Trophoblast cell (in vitro differentiated cells and primary cell): ENCODE measurements around the gene KIF5A.

ENCODE experiments used
- DNase-seq, 2 donors: peaks; one replicate each; pipeline ENCODE4 v3.0.0-alpha.2; 2016
- H2AFZ ChIP-seq: 2 replicates; pipeline ENCODE4 v1.6.1; 2013; ENCODE audit warnings: low read length, moderate library complexity, mild to moderate bottlenecking; ENCODE audit not compliant: insufficient read depth, poor library complexity
- H2AK5ac ChIP-seq: 2 replicates; pipeline ENCODE4 v1.6.1; 2013; ENCODE audit warnings: mild to moderate bottlenecking, low read length
- H2BK120ac ChIP-seq: 2 replicates; pipeline ENCODE4 v1.6.1; 2013; ENCODE audit warnings: low read length, mild to moderate bottlenecking, moderate library complexity; ENCODE audit not compliant: insufficient read depth, poor library complexity
- H2BK12ac ChIP-seq: 2 replicates; pipeline ENCODE4 v1.6.1; 2013; ENCODE audit warnings: mild to moderate bottlenecking, low read length, moderate library complexity
- H2BK5ac ChIP-seq: 2 replicates; pipeline ENCODE4 v1.6.1; 2013; ENCODE audit warnings: low read length, low read depth, moderate library complexity, mild to moderate bottlenecking; ENCODE audit not compliant: poor library complexity
- H3K14ac ChIP-seq: 2 replicates; pipeline ENCODE4 v1.6.1; 2013; ENCODE audit warnings: mild to moderate bottlenecking, low read length
- H3K18ac ChIP-seq: 2 replicates; pipeline ENCODE4 v1.6.1; 2013; ENCODE audit warnings: mild to moderate bottlenecking, low read length
- H3K23ac ChIP-seq: 2 replicates; pipeline ENCODE4 v1.6.1; 2013; ENCODE audit warnings: low read length
- H3K27ac ChIP-seq: 2 replicates; pipeline ENCODE4 v1.5.1; 2013; ENCODE audit warnings: low read depth, mild to moderate bottlenecking, inconsistent platforms, low read length, moderate library complexity
- H3K27me3 ChIP-seq: 2 replicates; pipeline ENCODE4 v1.6.1; 2013; ENCODE audit warnings: inconsistent platforms, mild to moderate bottlenecking, low read length, moderate library complexity; ENCODE audit not compliant: insufficient read depth
- H3K36me3 ChIP-seq, 2 experiments: 1 replicate in 1 of 2; 2 replicates in 1 of 2; pipeline ENCODE4 v1.6.1; 2013; ENCODE audit warnings: low read length in 2 of 2, mild to moderate bottlenecking in 2 of 2, moderate library complexity in 1 of 2; ENCODE audit not compliant: insufficient read depth in 2 of 2, control insufficient read depth in 1 of 2
- H3K4ac ChIP-seq: 2 replicates; pipeline ENCODE4 v1.6.1; 2013; ENCODE audit warnings: low read depth, mild to moderate bottlenecking, low read length, moderate library complexity
- H3K4me1 ChIP-seq, 2 experiments: 1 replicate in 1 of 2; 2 replicates in 1 of 2; pipeline ENCODE4 v1.6.1; 2013; ENCODE audit warnings: low read length in 2 of 2, mild to moderate bottlenecking in 2 of 2, moderate library complexity in 1 of 2; ENCODE audit not compliant: insufficient read depth in 2 of 2, control insufficient read depth in 1 of 2
- H3K4me2 ChIP-seq: 2 replicates; pipeline ENCODE4 v1.6.1; 2013; ENCODE audit warnings: inconsistent platforms, mild to moderate bottlenecking, low read length, moderate library complexity
- H3K4me3 ChIP-seq: 2 replicates; pipeline ENCODE4 v1.5.1; 2013; ENCODE audit warnings: mild to moderate bottlenecking, low read depth, low read length, inconsistent platforms
- H3K79me1 ChIP-seq: one replicate; pipeline ENCODE4 v1.6.1; 2013; ENCODE audit warnings: low read length
- H3K79me2 ChIP-seq: 2 replicates; pipeline ENCODE4 v1.6.1; 2013; ENCODE audit warnings: low read length, mild to moderate bottlenecking; ENCODE audit not compliant: control insufficient read depth, insufficient read depth, poor library complexity
- H3K9ac ChIP-seq: 2 replicates; pipeline ENCODE4 v1.6.1; 2013; ENCODE audit warnings: mild to moderate bottlenecking, low read length
- H3K9me3 ChIP-seq: 2 replicates; pipeline ENCODE4 v1.6.1; 2013; ENCODE audit warnings: low read depth, mild to moderate bottlenecking, control low read depth, inconsistent platforms, low read length; ENCODE audit not compliant: insufficient read depth
- H4K12ac ChIP-seq: 2 replicates; pipeline ENCODE4 v1.6.1; 2013; ENCODE audit warnings: low read depth, mild to moderate bottlenecking, low read length, moderate library complexity
- H4K8ac ChIP-seq: 2 replicates; pipeline ENCODE4 v1.6.1; 2013; ENCODE audit warnings: low read depth, mild to moderate bottlenecking, low read length, moderate library complexity
- H4K91ac ChIP-seq: one replicate; pipeline ENCODE4 v1.6.1; 2013; ENCODE audit warnings: low read depth, mild to moderate bottlenecking, low read length, moderate library complexity
- WGBS: extraction: QIAGEN DNeasy Blood & Tissue Kit; methylation state at CpG from one replicate; pipeline ENCODE4 v1.1.7; 2013; ENCODE audit warnings: missing lambda C conversion rate; ENCODE audit not compliant: insufficient read length, insufficient coverage; ENCODE audit errors: extremely low coverage; 5-methylcytosine and 5-hydroxymethylcytosine counted together

The KIF5A gene

DNA sequence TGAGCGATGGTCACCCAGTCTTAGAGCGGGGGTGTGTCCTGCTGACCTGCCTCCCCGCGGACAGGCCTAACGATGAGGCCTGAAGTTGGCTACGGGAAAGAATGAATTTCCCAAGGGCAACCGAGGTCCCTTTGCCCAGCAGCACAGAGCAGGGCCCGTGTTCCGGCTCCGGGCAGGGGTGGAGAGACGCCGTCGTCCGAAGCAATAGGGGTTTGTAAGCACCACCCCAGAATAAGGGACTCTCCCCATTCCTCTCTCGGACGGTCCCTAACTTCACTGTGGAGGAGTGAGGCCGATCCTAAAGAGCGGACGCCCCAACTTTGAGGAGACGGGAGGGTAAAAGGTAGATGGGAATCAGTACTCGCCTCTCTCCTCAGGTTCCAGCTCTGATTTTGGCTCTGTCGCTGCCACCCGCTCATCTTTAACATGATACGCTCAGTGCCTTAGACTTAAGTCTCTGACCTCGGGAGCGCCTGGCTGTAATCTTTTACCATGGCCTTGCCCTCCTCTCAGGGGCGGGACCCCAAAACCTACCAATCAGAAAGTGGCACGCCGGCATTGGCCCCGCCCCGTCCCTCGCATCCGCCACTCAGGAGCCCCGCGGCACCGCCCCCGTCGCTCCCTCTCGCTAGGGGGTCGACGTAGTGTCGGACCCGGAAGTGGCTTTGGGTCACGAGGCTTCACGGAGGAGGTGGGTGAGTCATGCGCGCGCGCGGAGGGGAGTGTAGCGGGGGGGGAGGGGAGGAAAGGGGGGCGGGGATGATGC lies 29.6 kb upstream of the KIF5A start, which contains the start of gene DDIT3:
DDIT3 (minus strand) TSS at position 462 of the 766 bp plus-strand sequence. CDS start 3,108 bp downstream, outside the sequence.
- Histone ChIP-seq H3K4me1 (peaks cover 22 to 31% of the 10 kb centered on the region in 2 experiments), H3K79me1 (peaks cover 33% of the 10 kb centered on the region), H3K18ac (peak within 1 kb of the TSS; percentile 81), H4K8ac (peak within 1 kb of the TSS; percentile 92), H4K91ac (peak within 1 kb of the TSS; percentile 80), H3K23ac (no peak within 1 kb of the TSS), H3K14ac (peak within 1 kb of the TSS; percentile 87), H3K27me3 (no peaks in the 10 kb centered on the region), H3K9me3 (no peaks in the 10 kb centered on the region), H2AK5ac (peak within 1 kb of the TSS; percentile 60), H2BK5ac (peak within 1 kb of the TSS; percentile 85), H2BK12ac (peak within 1 kb of the TSS; percentile 5), H2AFZ (peak within 1 kb of the TSS; percentile 63), H3K27ac (peak within 1 kb of the TSS; percentile 98), H3K4ac (peak within 1 kb of the TSS; percentile 76), H2BK120ac (peak within 1 kb of the TSS; percentile 75), H3K9ac (peak within 1 kb of the TSS; percentile 92), H4K12ac (peak within 1 kb of the TSS; percentile 71), H3K36me3 (peaks cover 25 to 38% of the 10 kb centered on the region in 2 experiments), H3K4me3 (peak within 1 kb of the TSS; percentile 84), H3K79me2 (peaks cover 23% of the 10 kb centered on the region), H3K4me2 (peak within 1 kb of the TSS; percentile 89)
- DNase-seq: peak; percentile 99
- WGBS: no CpG with 5 or more reads among the region's 52 CpGs

DNA sequence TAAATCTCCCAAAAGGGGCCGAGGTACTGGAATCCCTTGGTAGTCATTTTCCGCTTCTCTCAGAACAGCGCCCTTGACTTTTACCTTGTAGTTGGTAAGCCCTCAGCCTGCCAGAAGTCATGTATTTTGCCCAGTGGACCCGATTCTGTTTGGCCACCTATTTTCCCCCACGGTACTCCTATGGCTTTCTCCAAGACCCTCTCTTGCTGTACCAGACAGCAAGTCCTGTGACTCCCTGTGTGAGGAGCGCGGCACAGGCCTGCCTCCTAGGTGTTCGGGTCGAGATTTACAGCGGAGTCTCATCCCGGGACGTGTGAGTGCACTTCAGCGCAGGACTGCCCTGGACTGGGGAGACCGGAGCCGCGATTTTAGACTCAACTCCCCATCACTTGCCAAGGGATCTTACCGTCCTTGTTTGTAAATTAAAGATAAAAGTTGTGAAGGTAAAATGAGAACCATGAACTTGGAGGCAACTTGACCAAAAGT lies 28.3 kb upstream of the KIF5A start:
- Histone ChIP-seq H3K23ac (no peak overlapping the region), H3K18ac (no peak overlapping the region), H3K4me2 (peak overlapping the region; percentile 84), H3K27ac (peak overlapping the region; percentile 98), H2AK5ac (no peak overlapping the region), H2AFZ (no peak overlapping the region), H3K4ac (no peak overlapping the region), H3K79me1 (peaks cover 33% of the 10 kb centered on the region), H3K9me3 (no peaks in the 10 kb centered on the region), H2BK5ac (peak overlapping the region; percentile 19), H3K14ac (peak overlapping the region; percentile 4), H4K8ac (peak overlapping the region; percentile 35), H3K79me2 (peaks cover 23% of the 10 kb centered on the region), H3K4me1 (peaks cover 22 to 31% of the 10 kb centered on the region in 2 experiments), H3K9ac (no peak overlapping the region), H3K4me3 (no peak overlapping the region), H2BK120ac (peak overlapping the region; percentile 39), H3K36me3 (peaks cover 31 to 41% of the 10 kb centered on the region in 2 experiments), H2BK12ac (peak overlapping the region; percentile 5), H4K12ac (peak overlapping the region; percentile 12), H4K91ac (peak overlapping the region; percentile 32), H3K27me3 (no peaks in the 10 kb centered on the region)
- no CpG with 5 or more reads among the region's 17 CpGs for WGBS
- no peak for DNase-seq

DNA sequence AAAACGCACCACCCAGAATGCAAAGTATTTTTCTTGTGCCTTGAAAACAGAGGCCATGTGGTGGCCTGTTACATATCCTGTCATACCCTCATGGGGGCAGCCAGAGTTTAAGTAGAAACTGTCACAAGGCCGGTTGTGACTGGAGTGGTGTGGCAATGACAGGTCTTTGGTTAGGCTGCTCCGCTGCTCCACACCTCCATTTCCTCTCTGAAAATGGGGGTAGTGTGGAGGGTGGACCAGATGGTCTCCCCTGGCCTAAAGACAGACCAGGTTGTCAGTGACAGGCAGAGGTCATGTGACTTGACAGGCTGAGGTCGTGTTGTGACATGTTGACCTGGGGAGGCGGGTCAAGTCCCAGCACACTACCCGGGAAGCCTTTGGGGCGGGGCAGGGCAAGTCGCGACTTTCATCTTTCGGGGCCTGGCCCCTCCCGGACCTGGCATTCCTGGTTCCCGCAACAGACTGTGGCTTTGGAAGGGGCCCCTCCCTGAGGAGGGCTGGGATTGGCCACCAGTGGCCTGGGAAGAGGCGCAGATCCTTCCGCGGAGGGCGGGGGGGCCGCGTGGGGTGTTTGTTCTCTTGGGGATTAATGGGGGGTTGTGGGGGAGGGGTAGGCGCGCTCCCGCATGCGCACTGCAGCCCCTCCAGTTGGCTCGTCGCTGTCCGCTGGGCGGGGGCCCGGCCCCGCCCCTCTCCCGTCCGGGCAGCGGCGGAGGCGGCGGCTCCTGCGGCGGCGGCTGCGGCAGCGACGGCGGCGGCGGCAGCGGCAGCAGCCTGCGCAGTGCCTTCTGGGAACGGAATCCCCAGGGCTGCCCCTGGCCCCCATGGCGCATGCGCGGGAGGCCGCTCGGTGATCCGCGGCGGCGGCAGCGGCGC lies 27.6 kb upstream of the KIF5A start, which contains the start of gene MBD6:
MBD6 (plus strand) TSS at position 814 of the 876 bp plus-strand sequence. CDS start 1,480 bp downstream, outside the sequence.
- Histone ChIP-seq H3K4ac (peak within 1 kb of the TSS; percentile 80), H3K4me1 (peaks cover 22 to 30% of the 10 kb centered on the region in 2 experiments), H3K27ac (peak within 1 kb of the TSS; percentile 98), H3K36me3 (peaks cover 31 to 41% of the 10 kb centered on the region in 2 experiments), H3K18ac (peak within 1 kb of the TSS; percentile 80), H2BK12ac (peak within 1 kb of the TSS; percentile 92), H3K4me3 (peak within 1 kb of the TSS; percentile 85), H2BK5ac (peak within 1 kb of the TSS; percentile 85), H2BK120ac (peak within 1 kb of the TSS; percentile 76), H3K4me2 (peak within 1 kb of the TSS; percentile 84), H3K9ac (peak within 1 kb of the TSS; percentile 67), H4K91ac (peak within 1 kb of the TSS; percentile 91), H4K8ac (peak within 1 kb of the TSS; percentile 80), H3K14ac (peak within 1 kb of the TSS; percentile 87), H3K23ac (no peak within 1 kb of the TSS), H3K27me3 (no peaks in the 10 kb centered on the region), H4K12ac (peak within 1 kb of the TSS; percentile 79), H2AK5ac (peak within 1 kb of the TSS; percentile 60), H2AFZ (peak within 1 kb of the TSS; percentile 69), H3K79me1 (peaks cover 33% of the 10 kb centered on the region), H3K79me2 (peaks cover 23% of the 10 kb centered on the region), H3K9me3 (no peaks in the 10 kb centered on the region)
- DNase-seq: peak; percentile 88 to 91
- no CpG with 5 or more reads among the region's 57 CpGs for WGBS
